HG02870 (cell line): ENCODE data around the gene ERCC1.
"Not testable (repeated sequence)": the region's sequence is repeated elsewhere in the genome, so short reads cannot be mapped to it uniquely, and the experiment has no call there.

Source experiments
- ATAC-seq: cut with Tn5 transposase; IDR thresholded peaks from one replicate; pipeline ENCODE4 v1.9.1; 2021; ENCODE audit warnings: mild to moderate bottlenecking, moderate library complexity; ENCODE audit not compliant: unreplicated experiment

ERCC1 gene

GRCh38 chr19:45455707-45456499 lies 32.2 kb upstream of the ERCC1 start:
- no peak for ATAC-seq

- no peak for ATAC-seq
Observed at GRCh38 chr19:45451850-45452387, 28.2 kb upstream of the ERCC1 start.

- ATAC-seq, result peak; percentile 12
Observed at GRCh38 chr19:45451131-45451849, 27.6 kb upstream of the ERCC1 start.

- no peak for ATAC-seq
Observed at GRCh38 chr19:45450012-45450333, 26.3 kb upstream of the ERCC1 start.

GRCh38 chr19:45448887-45449299 lies 25.2 kb upstream of the ERCC1 start:
- no peak for ATAC-seq

- ATAC-seq, result no peak
Observed at GRCh38 chr19:45448425-45448756, 24.7 kb upstream of the ERCC1 start.

GRCh38 chr19:45446944-45447343 lies 23.2 kb upstream of the ERCC1 start:
- no peak for ATAC-seq

GRCh38 chr19:45446295-45446694 lies 22.6 kb upstream of the ERCC1 start:
- no peak for ATAC-seq

- no peak for ATAC-seq
Observed at GRCh38 chr19:45445139-45445538, 21.4 kb upstream of the ERCC1 start.

GRCh38 chr19:45444318-45445041 lies 20.8 kb upstream of the ERCC1 start:
- peak; percentile 36 for ATAC-seq

- no peak for ATAC-seq
Observed at GRCh38 chr19:45443462-45444317, 20.0 kb upstream of the ERCC1 start.

GRCh38 chr19:45442778-45443461 lies 19.2 kb upstream of the ERCC1 start:
- ATAC-seq, result no peak

- no peak for ATAC-seq
Observed at GRCh38 chr19:45442408-45442777, 18.7 kb upstream of the ERCC1 start.

GRCh38 chr19:45440873-45441654 lies 17.3 kb upstream of the ERCC1 start:
- ATAC-seq, result no peak

GRCh38 chr19:45440259-45440638 lies 16.5 kb upstream of the ERCC1 start:
- ATAC-seq, result no peak

GRCh38 chr19:45439569-45440258 lies 16.0 kb upstream of the ERCC1 start:
- peak; percentile 59 for ATAC-seq

- no peak for ATAC-seq
Observed at GRCh38 chr19:45439190-45439568, 15.5 kb upstream of the ERCC1 start.

GRCh38 chr19:45437328-45437727 lies 13.6 kb upstream of the ERCC1 start:
- ATAC-seq, result no peak

- not testable (repeated sequence) for ATAC-seq
Observed at GRCh38 chr19:45432543-45432942, 8.8 kb upstream of the ERCC1 start.
